ENCODE data around the gene COQ7. TPM values are rescaled to one million over a fixed set of nuclear protein-coding genes. Genes with fewer than 3 reads are reported as not detected.

COQ7 gene
- total RNA-seq, 2 donors from 2014 or later, result 28.4 to 39.0 TPM

- intact Hi-C loops (cut with DNase I), result no loop called here
- Histone ChIP-seq H3K27ac (no peak overlapping the region), H3K36me3 (no peaks in the 10 kb centered on the region), H3K4me3 (no peak overlapping the region), H3K27me3 (no peaks in the 10 kb centered on the region), H3K9ac (ENCODE audit: low read depth in 2 of 2, low read length in 2 of 2) (no peak overlapping the region), H3K9me3 (no peaks in the 10 kb centered on the region), H3K4me1 (no peaks in the 10 kb centered on the region)
- no peak for TF ChIP-seq CTCF (IDR thresholded peaks at IDR 0.05)
- DNase-seq, result no peak
Observed at GRCh38 chr16:19102187-19102872, 34.9 kb downstream of the COQ7 start.

GRCh38 chr16:19104607-19105006 lies 37.2 kb downstream of the COQ7 start:
- no peak for DNase-seq
- no peaks in the 10 kb centered on the region for H3K36me3 ChIP-seq
- no peak overlapping the region for H3K4me3 ChIP-seq
- no peak for TF ChIP-seq CTCF (IDR thresholded peaks at IDR 0.05)
- no peak overlapping the region for H3K9ac ChIP-seq (ENCODE audit: low read depth in 2 of 2, low read length in 2 of 2)
- intact Hi-C loops (cut with DNase I), result no loop called here
- no peak overlapping the region for H3K27ac ChIP-seq
- no peaks in the 10 kb centered on the region for H3K4me1 ChIP-seq
- no peaks in the 10 kb centered on the region for H3K9me3 ChIP-seq
- H3K27me3 ChIP-seq, result no peaks in the 10 kb centered on the region

- Histone ChIP-seq H3K27me3 (no peaks in the 10 kb centered on the region), H3K27ac (no peak overlapping the region), H3K4me3 (no peak overlapping the region), H3K9me3 (no peaks in the 10 kb centered on the region), H3K4me1 (no peaks in the 10 kb centered on the region), H3K36me3 (no peaks in the 10 kb centered on the region), H3K9ac (ENCODE audit: low read depth in 2 of 2, low read length in 2 of 2) (no peak overlapping the region)
- intact Hi-C loops (cut with DNase I), result no loop called here
- TF ChIP-seq CTCF (IDR thresholded peaks at IDR 0.05), result no peak
- no peak for DNase-seq
Observed at GRCh38 chr16:19105131-19105530, 37.7 kb downstream of the COQ7 start.

GRCh38 chr16:19105891-19106624 lies 38.6 kb downstream of the COQ7 start:
- H3K27me3 ChIP-seq, result no peaks in the 10 kb centered on the region
- H3K4me1 ChIP-seq, result no peaks in the 10 kb centered on the region
- no peaks in the 10 kb centered on the region for H3K36me3 ChIP-seq
- H3K9ac ChIP-seq (ENCODE audit: low read depth in 2 of 2, low read length in 2 of 2), result no peak overlapping the region
- no peak overlapping the region for H3K27ac ChIP-seq
- no peak for DNase-seq
- no peaks in the 10 kb centered on the region for H3K9me3 ChIP-seq
- H3K4me3 ChIP-seq, result no peak overlapping the region
- intact Hi-C loops (cut with DNase I), result no loop called here
- no peak for TF ChIP-seq CTCF (IDR thresholded peaks at IDR 0.05)

GRCh38 chr16:19106625-19107020 lies 39.2 kb downstream of the COQ7 start:
- H3K9ac ChIP-seq (ENCODE audit: low read depth in 2 of 2, low read length in 2 of 2), result no peak overlapping the region
- no peak overlapping the region for H3K27ac ChIP-seq
- no peak for DNase-seq
- intact Hi-C loops (cut with DNase I), result no loop called here
- TF ChIP-seq CTCF (IDR thresholded peaks at IDR 0.05), result no peak
- no peaks in the 10 kb centered on the region for H3K4me1 ChIP-seq
- H3K9me3 ChIP-seq, result no peaks in the 10 kb centered on the region
- no peaks in the 10 kb centered on the region for H3K36me3 ChIP-seq
- H3K27me3 ChIP-seq, result no peaks in the 10 kb centered on the region
- H3K4me3 ChIP-seq, result no peak overlapping the region
